H1 (cell line): ENCODE results near the gene P2RX6. TPM values are rescaled to one million over a fixed set of nuclear protein-coding genes. Genes with fewer than 3 reads are reported as not detected.

Source experiments
- CTCF ChIA-PET: fragments of 300-600 bp; sonication (Branson Sonifier 250); formaldehyde crosslinking; loops from one replicate; lab custom pipeline; 2021; ENCODE audit not compliant: partially characterized antibody; lab: Charles Lee
- POLR2A ChIA-PET: fragments of 300-600 bp; sonication (Branson Sonifier 250); formaldehyde crosslinking; loops from one replicate; lab custom pipeline; 2021; ENCODE audit warnings: inconsistent platforms; ENCODE audit not compliant: partially characterized antibody; lab: Charles Lee
- DNase-seq, 2 experiments: peaks; one replicate each; pipeline versions ENCODE4 v3.0.0 to v3.0.0-alpha.2; 2010 to 2022; ENCODE audit warnings: low spot score in 2 of 2, low read depth in 1 of 2, mixed read lengths in 1 of 2
- FAIRE-seq: peaks from 2 replicates; lab custom pipeline; 2011; peaks lifted over from hg19 to GRCh38; lab: Jason Lieb, UNC
- H2AFZ ChIP-seq: 2 replicates; pipeline ENCODE4 v1.8.1; 2012; ENCODE audit warnings: low read length, inconsistent platforms
- H2AK5ac ChIP-seq: 2 replicates; pipeline ENCODE4 v1.6.1; 2013; ENCODE audit warnings: low read depth, low read length
- H2BK120ac ChIP-seq: replicated peaks from 2 replicates; pipeline ENCODE3; 2013; ENCODE audit warnings: low read depth, low read length, inconsistent platforms
- H2BK12ac ChIP-seq: 2 replicates; pipeline ENCODE4 v1.6.1; 2013; ENCODE audit warnings: low read depth, low read length
- H2BK15ac ChIP-seq: 2 replicates; pipeline ENCODE4 v1.6.1; 2013; ENCODE audit warnings: low read length
- H2BK20ac ChIP-seq: 2 replicates; pipeline ENCODE4 v1.6.1; 2013; ENCODE audit warnings: low read length
- H2BK5ac ChIP-seq: 2 replicates; pipeline ENCODE4 v1.6.1; 2013; ENCODE audit warnings: low read depth, low read length
- H3K14ac ChIP-seq: 2 replicates; pipeline ENCODE4 v1.6.1; 2013; ENCODE audit warnings: inconsistent platforms; ENCODE audit not compliant: insufficient read length
- H3K18ac ChIP-seq: 2 replicates; pipeline ENCODE4 v1.6.1; 2013; ENCODE audit warnings: low read length; ENCODE audit errors: extremely low read depth
- H3K23ac ChIP-seq: 2 replicates; pipeline ENCODE4 v1.6.1; 2013; ENCODE audit warnings: inconsistent platforms; ENCODE audit not compliant: insufficient read length
- H3K23me2 ChIP-seq: 2 replicates; pipeline ENCODE4 v1.6.1; 2013; ENCODE audit warnings: low read depth, low read length
- H3K27ac ChIP-seq: 2 replicates; pipeline ENCODE4 v1.6.1; 2011; ENCODE audit warnings: low read depth, low read length, inconsistent platforms
- H3K27me3 ChIP-seq, 4 experiments: replicated peaks in 1 of 4; 1 replicate in 1 of 4; 2 replicates in 3 of 4; pipeline versions ENCODE4 v1.6.1 to v1.8.1; 2011 to 2013; ENCODE audit warnings: low read length in 3 of 4, mild to moderate bottlenecking in 3 of 4, inconsistent platforms in 2 of 4, mixed read lengths in 2 of 4, moderate library complexity in 1 of 4; ENCODE audit not compliant: control insufficient read depth in 3 of 4, insufficient read depth in 3 of 4; ENCODE audit errors: extremely low read depth in 1 of 4
- H3K36me3 ChIP-seq, 4 experiments: 2 replicates each; pipeline versions ENCODE4 v1.6.1 to v1.8.1; 2011 to 2013; ENCODE audit warnings: mild to moderate bottlenecking in 4 of 4, low read length in 3 of 4, moderate library complexity in 2 of 4, control low read depth in 1 of 4, inconsistent platforms in 1 of 4; ENCODE audit not compliant: insufficient read depth in 4 of 4, control insufficient read depth in 2 of 4
- H3K4ac ChIP-seq: replicated peaks from 2 replicates; pipeline ENCODE3; 2013; ENCODE audit warnings: low read length, low read depth, mixed read lengths, inconsistent platforms; ENCODE audit not compliant: insufficient read length
- H3K4me1 ChIP-seq, 4 experiments: replicated peaks in 1 of 4; 1 replicate in 1 of 4; 2 replicates in 3 of 4; pipeline versions ENCODE4 v1.6.1 to v1.8.1; 2011 to 2013; ENCODE audit warnings: low read length in 3 of 4, inconsistent platforms in 2 of 4, mixed read lengths in 1 of 4; ENCODE audit not compliant: insufficient read depth in 4 of 4, control insufficient read depth in 3 of 4
- H3K4me2 ChIP-seq, 2 experiments: 2 replicates each; pipeline versions ENCODE4 v1.6.1 to v1.8.1; 2011 to 2013; ENCODE audit warnings: low read depth in 2 of 2, low read length in 2 of 2, control low read depth in 1 of 2, inconsistent platforms in 1 of 2, mild to moderate bottlenecking in 1 of 2; ENCODE audit not compliant: insufficient read depth in 1 of 2
- H3K4me3 ChIP-seq, 4 experiments: fragments of 200-600, 300-600 bp in 1 of 4; sonication (generic), shearing (Covaris generic), sonication (Bioruptor Twin) in 1 of 4; 2 replicates each; pipeline versions ENCODE4 v1.5.1 to v1.8.1; 2011 to 2016; ENCODE audit warnings: low read length in 4 of 4, low read depth in 3 of 4, control low read depth in 2 of 4, inconsistent platforms in 2 of 4, mild to moderate bottlenecking in 2 of 4, mixed read lengths in 1 of 4, moderate library complexity in 1 of 4; ENCODE audit not compliant: insufficient read depth in 2 of 4; ENCODE audit errors: extremely low read depth in 1 of 4
- H3K56ac ChIP-seq: replicated peaks from 2 replicates; pipeline ENCODE3; 2013; ENCODE audit warnings: low read depth, mild to moderate bottlenecking, mixed read lengths, low read length, inconsistent platforms; ENCODE audit not compliant: insufficient read length
- H3K79me1 ChIP-seq: 2 replicates; pipeline ENCODE4 v1.6.1; 2013; ENCODE audit warnings: low read depth, low read length, control low read depth
- H3K79me2 ChIP-seq, 2 experiments: 2 replicates each; pipeline versions ENCODE4 v1.6.1 to v1.8.1; 2012 to 2013; ENCODE audit warnings: low read length in 2 of 2, mild to moderate bottlenecking in 2 of 2, inconsistent platforms in 1 of 2; ENCODE audit not compliant: insufficient read depth in 2 of 2, control insufficient read depth in 1 of 2
- H3K9ac ChIP-seq, 4 experiments: replicated peaks in 1 of 4; 1 replicate in 1 of 4; 2 replicates in 3 of 4; pipeline versions ENCODE4 v1.6.1 to v1.8.1; 2011 to 2013; ENCODE audit warnings: low read depth in 3 of 4, low read length in 3 of 4, control low read depth in 2 of 4, mild to moderate bottlenecking in 2 of 4, moderate library complexity in 2 of 4, inconsistent platforms in 1 of 4; ENCODE audit errors: extremely low read depth in 1 of 4
- H3K9me3 ChIP-seq, 2 experiments: 2 replicates each; pipeline versions ENCODE4 v1.6.1 to v1.8.1; 2012 to 2013; ENCODE audit warnings: mild to moderate bottlenecking in 2 of 2, moderate library complexity in 2 of 2, control low read depth in 1 of 2, inconsistent platforms in 1 of 2, low read depth in 1 of 2, low read length in 1 of 2, mixed read lengths in 1 of 2; ENCODE audit not compliant: insufficient read depth in 2 of 2
- H4K20me1 ChIP-seq, 2 experiments: replicated peaks in 1 of 2; 2 replicates each; pipeline versions ENCODE3 to v1.8.1; 2011 to 2013; ENCODE audit warnings: inconsistent platforms in 2 of 2, low read length in 2 of 2, mild to moderate bottlenecking in 1 of 2; ENCODE audit not compliant: insufficient read depth in 2 of 2, control insufficient read depth in 1 of 2
- H4K5ac ChIP-seq: 2 replicates; pipeline ENCODE4 v1.6.1; 2013; ENCODE audit warnings: low read length, low read depth, mixed read lengths, inconsistent platforms; ENCODE audit not compliant: insufficient read length
- H4K8ac ChIP-seq: 2 replicates; pipeline ENCODE4 v1.8.0; 2013; ENCODE audit warnings: mild to moderate bottlenecking, moderate library complexity, low read length, inconsistent platforms; ENCODE audit not compliant: insufficient read depth; ENCODE audit errors: extremely low read depth
- H4K91ac ChIP-seq: replicated peaks from 2 replicates; pipeline ENCODE3; 2013; ENCODE audit warnings: low read length, mixed read lengths, inconsistent platforms; ENCODE audit not compliant: insufficient read length
- BACH1 ChIP-seq: IDR thresholded peaks from 2 replicates; pipeline ENCODE4 v1.6.1; 2012; ENCODE audit warnings: low read length, improper control_type of control experiment
- KDM4A ChIP-seq: IDR thresholded peaks from one replicate; pipeline ENCODE4 v1.7.1; 2012; ENCODE audit warnings: low read depth, mild to moderate bottlenecking, moderate library complexity, low read length, inconsistent platforms; ENCODE audit not compliant: severe bottlenecking
- WGBS, 2 experiments: shearing (Covaris generic) in 1 of 2; methylation state at CpG; one replicate each; pipeline versions ENCODE4 v1.1.6 to v1.1.7; 2013 to 2015; ENCODE audit warnings: low lambda C conversion rate in 2 of 2, mixed read lengths in 2 of 2, inconsistent platforms in 1 of 2, low coverage in 1 of 2, missing lambda C conversion rate in 1 of 2; ENCODE audit not compliant: insufficient replicate concordance in 2 of 2, insufficient coverage in 1 of 2, insufficient read length in 1 of 2; ENCODE audit errors: extremely low coverage in 1 of 2, missing lambda C conversion rate in 1 of 2; 5-methylcytosine and 5-hydroxymethylcytosine counted together
- polyA plus RNA-seq, 7 experiments: library from polyadenylated mRNA; depleted of rRNA in 3 of 7; stranded (reverse) in 5 of 7; unstranded in 2 of 7; fragments of >200 nt in 5 of 7; fragments of 200-250 nt in 2 of 7; gene quantifications; 1 replicate in 5 of 7; 2 replicates in 1 of 7; 4 replicates in 1 of 7; pipeline versions ENCODE4 v1.2.1 to v1.2.3, GENCODE V29; 2011 to 2013; ENCODE audit warnings: missing spikeins in 2 of 7, mixed read lengths in 2 of 7
- total RNA-seq: library from RNA; stranded (reverse); fragmentation: NEBNext Ultra II Directional; extraction: Animal tissue kit (Norgen Biotek cat#: 25700); gene quantifications from 2 replicates; pipeline ENCODE4 v1.2.1, GENCODE V29; 2021

Gene P2RX6
- total and polyA plus RNA-seq, 2 of the 8 experiments (the other 6 are each of a cell fraction or from before 2014, with no cell fraction given), result 0.09 TPM; not detected in 1

DNA sequence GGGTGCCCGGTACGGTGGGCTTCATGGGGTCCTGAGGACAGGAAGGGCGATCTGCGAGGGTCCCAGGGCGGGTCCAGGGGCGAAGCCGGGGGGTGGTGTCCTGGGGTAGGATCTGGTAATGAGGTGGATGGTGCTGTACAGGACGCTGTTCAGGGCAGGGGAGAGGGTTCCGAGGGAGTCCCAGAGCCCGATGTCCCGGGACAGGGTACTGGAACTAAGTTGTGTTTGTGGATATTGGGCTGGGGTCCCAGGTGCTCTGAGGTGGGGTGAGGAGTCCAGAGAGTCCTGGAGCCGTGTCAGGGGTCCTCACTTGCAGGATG is 32.4 kb upstream of the P2RX6 start:
- H3K4me1 ChIP-seq, result peaks cover 5 to 25% (median 8%) of the 10 kb centered on the region in 4 experiments; a peak in 6 of 7 replicates
- TF ChIP-seq KDM4A (peak; percentile 44), BACH1 (no peak)
- H3K79me2 ChIP-seq, result no peaks in the 10 kb centered on the region
- H4K20me1 ChIP-seq, result peaks cover 0 to 3% of the 10 kb centered on the region in 2 experiments
- no peaks in the 10 kb centered on the region for H3K79me1 ChIP-seq
- H4K5ac ChIP-seq, result peak overlapping the region; percentile 54
- H2BK20ac ChIP-seq, result no peak overlapping the region
- peak overlapping the region; percentile 44 for H3K4ac ChIP-seq
- WGBS, 2 experiments, result 10% methylated on average over 10 of the region's 12 CpGs; no CpG with 5 or more reads in 1 of the 2 experiments
- H3K4me3 ChIP-seq, result peak overlapping the region; percentile 68 to 86 (median 74)
- peak overlapping the region; percentile 97; the same call in 1 of the 2 replicates for H2BK5ac ChIP-seq
- peak overlapping the region; percentile 78 for H2AFZ ChIP-seq
- peaks cover 11 to 16% of the 10 kb centered on the region in 2 experiments for H3K9me3 ChIP-seq
- H3K14ac ChIP-seq, result no peak overlapping the region
- H3K23ac ChIP-seq, result no peak overlapping the region
- peak overlapping the region; percentile 99 for H4K8ac ChIP-seq
- DNase-seq, result no peak
- no peak overlapping the region for H2AK5ac ChIP-seq
- CTCF ChIA-PET, result interaction anchor here (0.6 to 1.9 kb wide), 13 partner anchors 10 to 178 kb away, joined by 3 to 10 read pairs (median 4); partner anchors contain the start of genes AIFM3 and P2RX6
- H3K9ac ChIP-seq, result peak overlapping the region in 3 of 4 experiments; percentile 75 to 85 (median 78); a peak in 6 of 7 replicates
- no peak overlapping the region for H2BK120ac ChIP-seq
- peak overlapping the region; percentile 55 for H3K56ac ChIP-seq
- H3K18ac ChIP-seq, result no peak overlapping the region
- H4K91ac ChIP-seq, result no peak overlapping the region
- H3K23me2 ChIP-seq, result peaks cover 8% of the 10 kb centered on the region
- H3K36me3 ChIP-seq, result no peaks in the 10 kb centered on the region; a peak in 1 of 8 replicates
- FAIRE-seq, result no peak
- peaks cover 0 to 12% (median 7%) of the 10 kb centered on the region in 4 experiments; a peak in 5 of 7 replicates for H3K27me3 ChIP-seq
- POLR2A ChIA-PET, result interaction anchor here (0.7 to 4.6 kb wide), 14 partner anchors 9 to 1595 kb away, joined by 3 to 45 read pairs (median 5); partner anchors contain the start of gene THAP7
- H3K4me2 ChIP-seq, result peak overlapping the region; percentile 50 to 92
- no peak overlapping the region for H2BK12ac ChIP-seq
- H2BK15ac ChIP-seq, result 0 out of 2 replicates have a peak overlapping the region, but pooled peaks have one; percentile 14
- no peak overlapping the region for H3K27ac ChIP-seq
